GM10266 (cell line): Measurements from ENCODE around the gene PPP1R37.

Source experiments
- DNase-seq: peaks from one replicate; pipeline ENCODE4 v3.0.0; 2012; ENCODE audit errors: extremely low spot score
- TF ChIP-seq, protein P1 (sequence below): IDR thresholded peaks from 2 replicates; pipeline ENCODE4 v1.5.1; 2012; ENCODE audit warnings: mild to moderate bottlenecking, low read depth; ENCODE audit not compliant: control insufficient read depth, insufficient read depth; ENCODE audit errors: missing control alignments

PPP1R37 gene

DNA sequence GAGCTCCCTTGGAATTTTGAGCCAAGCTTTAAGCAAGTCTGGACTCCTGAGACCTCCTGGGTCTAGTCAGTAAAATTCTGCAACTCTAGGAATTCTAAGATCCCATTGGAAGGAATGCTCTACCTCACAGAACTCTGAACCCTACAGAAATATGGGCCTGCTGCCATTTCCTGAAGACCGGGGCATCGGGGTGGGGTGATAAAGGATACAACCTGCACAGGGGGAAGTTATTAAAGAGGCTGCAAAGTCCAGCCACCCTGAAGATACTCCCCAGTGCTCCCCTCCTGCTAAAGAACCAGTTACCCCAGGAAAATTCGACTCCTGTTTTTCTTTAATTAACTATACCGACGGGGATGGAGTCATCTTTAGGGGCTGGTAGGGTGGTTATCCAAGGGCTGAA lies 2.4 kb upstream of the PPP1R37 start:
- no peak for DNase-seq
- TF ChIP-seq, protein P1, sequence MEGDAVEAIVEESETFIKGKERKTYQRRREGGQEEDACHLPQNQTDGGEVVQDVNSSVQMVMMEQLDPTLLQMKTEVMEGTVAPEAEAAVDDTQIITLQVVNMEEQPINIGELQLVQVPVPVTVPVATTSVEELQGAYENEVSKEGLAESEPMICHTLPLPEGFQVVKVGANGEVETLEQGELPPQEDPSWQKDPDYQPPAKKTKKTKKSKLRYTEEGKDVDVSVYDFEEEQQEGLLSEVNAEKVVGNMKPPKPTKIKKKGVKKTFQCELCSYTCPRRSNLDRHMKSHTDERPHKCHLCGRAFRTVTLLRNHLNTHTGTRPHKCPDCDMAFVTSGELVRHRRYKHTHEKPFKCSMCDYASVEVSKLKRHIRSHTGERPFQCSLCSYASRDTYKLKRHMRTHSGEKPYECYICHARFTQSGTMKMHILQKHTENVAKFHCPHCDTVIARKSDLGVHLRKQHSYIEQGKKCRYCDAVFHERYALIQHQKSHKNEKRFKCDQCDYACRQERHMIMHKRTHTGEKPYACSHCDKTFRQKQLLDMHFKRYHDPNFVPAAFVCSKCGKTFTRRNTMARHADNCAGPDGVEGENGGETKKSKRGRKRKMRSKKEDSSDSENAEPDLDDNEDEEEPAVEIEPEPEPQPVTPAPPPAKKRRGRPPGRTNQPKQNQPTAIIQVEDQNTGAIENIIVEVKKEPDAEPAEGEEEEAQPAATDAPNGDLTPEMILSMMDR, result no peak

DNA sequence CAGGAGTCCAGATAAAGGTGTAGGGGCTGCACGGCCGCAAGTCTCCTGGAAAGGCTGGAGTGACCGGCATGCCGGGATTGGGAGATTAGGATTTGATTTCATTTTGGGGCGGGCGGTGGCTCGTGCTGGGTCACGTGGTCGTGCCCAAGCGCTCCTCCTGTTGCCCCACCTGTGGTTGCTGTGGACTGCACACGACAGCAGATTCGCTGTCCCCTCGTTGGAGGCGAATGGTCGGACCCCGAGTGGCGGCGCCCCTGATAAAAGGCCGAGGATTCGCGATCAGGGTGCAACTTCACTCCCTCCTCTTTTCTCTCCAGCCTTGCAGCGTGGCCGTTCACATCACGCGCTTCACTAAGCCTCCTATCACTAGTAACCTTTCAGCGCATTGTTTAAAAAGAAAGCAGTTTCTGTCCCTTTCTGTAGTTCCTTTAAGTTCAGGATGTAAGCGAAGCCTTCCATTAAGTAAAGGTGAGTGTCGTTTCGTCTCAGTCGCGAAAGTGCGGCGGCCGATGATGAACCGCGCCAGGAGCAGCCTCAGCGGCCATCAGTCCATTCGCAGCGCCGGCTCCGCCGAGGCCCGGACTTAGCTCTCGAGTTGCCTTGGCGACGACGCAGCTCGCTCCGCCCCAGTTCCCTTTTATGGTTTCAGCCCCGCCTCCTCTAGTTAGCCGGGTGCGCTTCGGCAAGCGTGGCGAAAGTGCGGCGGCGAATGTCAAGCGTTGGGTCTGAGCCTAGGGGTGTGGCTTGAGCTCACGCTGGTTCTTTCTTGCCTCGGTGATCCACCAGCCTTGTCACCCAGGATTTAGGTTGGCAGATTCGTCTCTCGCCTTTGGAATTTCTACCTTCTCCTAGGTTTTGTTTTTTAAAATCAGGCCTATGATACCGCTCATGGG lies 1.7 kb upstream of the PPP1R37 start:
- peak; percentile 93 for DNase-seq
- TF ChIP-seq, protein P1, result no peak

DNA sequence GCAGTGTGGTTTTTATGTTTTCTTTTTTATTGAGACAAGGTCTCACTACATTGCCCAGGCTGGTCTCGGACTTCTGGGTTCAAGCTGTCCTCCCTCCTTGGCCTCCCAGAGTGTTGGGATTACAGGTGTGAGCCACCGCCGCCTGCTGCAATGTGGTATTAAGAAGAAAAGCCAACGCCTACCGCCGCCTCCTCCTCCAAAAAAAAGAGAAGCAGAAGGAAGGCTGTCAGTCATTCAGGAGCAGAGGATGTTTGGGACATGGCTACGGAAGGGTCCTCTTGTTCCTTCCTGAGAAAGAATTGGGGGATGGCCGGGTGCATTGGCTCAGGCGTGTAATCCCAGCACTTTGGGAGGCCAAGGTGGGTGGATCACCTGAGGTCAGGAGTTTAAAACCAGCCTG lies 1.2 kb downstream of the PPP1R37 start:
- no peak for DNase-seq
- TF ChIP-seq, protein P1, result no peak

DNA sequence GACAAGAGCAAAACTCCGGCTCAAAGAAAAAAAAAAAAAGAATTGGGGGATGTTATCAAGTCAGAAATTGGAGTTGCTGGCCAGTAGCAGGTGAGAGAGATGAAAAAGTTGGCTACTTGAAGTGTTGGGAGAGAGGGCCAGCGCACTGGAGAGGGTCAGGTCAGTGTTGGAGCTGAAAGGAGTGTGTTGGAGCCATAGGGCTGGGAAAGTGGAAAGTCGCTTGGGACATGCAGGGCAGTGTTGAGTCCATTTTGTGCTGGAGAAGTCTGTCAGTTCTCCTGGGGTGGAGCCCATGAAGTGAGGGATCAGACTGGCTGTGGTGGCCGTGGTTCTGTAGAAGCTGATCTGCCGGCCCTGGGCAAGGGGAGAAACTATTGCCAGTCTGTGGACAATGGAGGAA lies 1.7 kb downstream of the PPP1R37 start:
- DNase-seq, result no peak
- TF ChIP-seq, protein P1, result no peak

DNA sequence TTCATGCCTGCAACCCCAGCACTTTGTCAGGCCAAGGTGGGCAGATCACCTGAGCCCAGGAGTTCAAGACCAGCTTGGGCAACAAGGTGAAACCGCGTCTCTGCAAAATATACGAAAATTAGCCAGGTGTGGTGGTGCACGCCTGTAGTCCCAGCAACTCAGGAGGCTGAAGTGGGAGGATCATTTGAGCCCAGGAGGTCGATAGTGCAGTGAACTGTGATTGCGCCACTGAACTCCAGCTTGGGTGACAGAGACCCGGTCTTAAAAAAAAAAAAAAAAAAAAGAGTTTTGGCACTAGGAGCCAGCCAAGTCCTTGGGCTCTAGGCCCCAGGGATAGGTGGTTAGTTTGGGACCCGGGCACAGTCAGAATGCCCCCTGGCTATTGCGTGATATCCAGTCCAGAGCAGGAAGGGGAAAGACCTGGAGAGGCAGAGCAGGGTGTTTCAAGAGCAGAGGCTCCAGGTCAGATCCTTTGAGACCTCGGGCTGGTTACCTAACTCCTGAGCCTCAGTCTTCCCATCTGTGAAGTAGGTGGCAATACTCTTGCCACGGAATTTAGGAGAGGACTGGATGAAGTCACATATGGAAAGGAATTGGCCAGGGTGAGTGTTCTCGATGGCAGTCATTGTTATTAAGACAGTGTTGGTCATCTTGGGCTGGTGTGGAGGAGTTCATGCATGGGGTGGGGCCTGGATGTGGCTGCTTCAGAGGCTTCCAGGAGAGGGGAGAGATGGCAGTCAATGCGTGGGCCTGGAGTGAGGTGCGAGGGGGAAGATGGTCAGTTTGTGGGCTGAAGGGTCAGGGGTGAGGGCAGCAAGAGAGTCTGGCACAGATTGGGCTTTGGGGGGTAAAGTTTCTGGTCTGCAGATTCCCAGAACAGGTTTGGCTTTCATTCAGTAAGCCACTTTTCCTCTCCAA lies 2.8 kb downstream of the PPP1R37 start:
- DNase-seq, result no peak

DNA sequence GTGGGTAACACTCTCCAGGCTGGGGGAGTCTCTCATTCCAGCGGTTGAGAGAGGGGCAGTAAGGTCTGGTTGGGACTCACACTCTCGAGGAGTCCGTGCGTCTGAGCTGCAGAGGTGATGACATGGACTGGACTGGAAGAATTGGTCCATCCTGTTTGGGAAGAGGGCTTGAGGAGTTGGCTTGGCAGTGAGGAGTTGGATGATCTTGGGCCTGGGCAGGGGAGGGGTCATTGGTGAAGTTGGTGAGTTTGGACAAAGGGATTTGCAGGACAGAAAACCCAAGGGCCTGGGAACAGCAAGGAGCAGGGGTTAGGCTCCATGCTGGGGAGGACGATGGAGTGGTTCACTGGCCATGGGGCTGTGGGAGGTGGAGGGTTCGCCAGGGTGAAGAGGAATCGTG lies 3.7 kb downstream of the PPP1R37 start:
- TF ChIP-seq, protein P1, result no peak
- DNase-seq, result no peak

More for the DNA sequence above, 2.8 kb downstream of the PPP1R37 start:
- TF ChIP-seq, protein P1, result no peak
